SH-SY5Y (cell line): ENCODE measurements around the gene ANO4.

ENCODE experiments used
- GATA2 ChIP-seq: IDR thresholded peaks from 2 replicates; pipeline ENCODE4 v1.6.1; 2011; ENCODE audit warnings: mild to moderate bottlenecking, low read depth, low read length
- GATA3 ChIP-seq: IDR thresholded peaks from 2 replicates; pipeline ENCODE4 v1.6.1; 2011; ENCODE audit warnings: low read depth, mild to moderate bottlenecking, low read length, moderate library complexity

DNA sequence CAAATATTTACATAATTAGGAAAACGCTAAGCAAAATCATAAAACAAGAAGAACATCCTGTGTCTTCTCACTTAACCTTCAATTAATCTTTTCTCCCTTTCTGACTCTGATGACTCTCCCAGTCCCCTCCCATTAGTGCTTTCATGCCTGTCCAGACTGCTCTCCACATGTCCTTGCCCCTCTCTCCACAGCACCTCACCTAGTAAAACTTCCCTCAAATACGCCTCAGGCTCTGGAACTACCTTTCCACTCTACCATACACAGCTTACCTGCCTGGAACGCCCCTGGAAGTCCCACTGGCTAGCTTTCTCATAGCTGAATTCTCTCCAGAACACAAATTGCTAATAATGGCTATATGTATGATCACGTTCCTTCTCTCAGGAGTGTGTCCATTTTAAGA lies 370.7 kb downstream of the ANO4 start:
- TF ChIP-seq GATA2 = no peak
- TF ChIP-seq GATA3 = no peak
